ENCODE measurements around the gene EFNB2. TPM values are rescaled to one million over a fixed set of nuclear protein-coding genes. Genes with fewer than 3 reads are reported as not detected.
A peak's percentile ranks its signal among the peaks of the same experiment; 100 is the strongest.

The EFNB2 gene
- total and polyA plus RNA-seq, 2 of the 8 experiments (the other 6 are each of a cell fraction or from before 2014, with no cell fraction given): 8.2 to 12.0 TPM

DNA sequence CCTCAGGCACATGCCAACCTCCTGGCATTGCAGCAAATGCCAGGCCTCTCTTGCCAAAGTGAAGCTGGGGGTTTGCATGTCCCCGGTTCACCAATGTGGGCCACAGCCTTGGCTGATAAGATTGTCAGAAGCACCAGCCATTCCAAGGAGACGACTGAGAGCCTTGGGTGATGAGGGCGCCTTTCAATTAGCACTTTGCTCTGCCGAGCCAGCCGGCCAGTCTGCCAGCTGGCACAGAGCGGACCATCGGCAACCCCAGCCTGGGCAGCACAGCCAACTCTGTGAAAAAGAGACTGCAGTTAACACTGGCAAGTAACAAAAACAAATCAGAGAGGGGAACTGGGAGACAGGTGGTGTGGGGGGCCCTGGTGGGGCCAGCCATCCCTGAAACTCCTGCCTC lies 67.3 kb downstream of the EFNB2 start:
- Histone ChIP-seq H2AK5ac (ENCODE audit: low read depth, low read length) (no peak overlapping the region), H3K4me1 (replicated peaks in 1 of 4; ENCODE audit: control insufficient read depth in 3 of 4, insufficient read depth in 4 of 4, low read length in 3 of 4) (peaks cover 0 to 9% (median 1%) of the 10 kb centered on the region in 4 experiments; a peak in 3 of 7 replicates), H3K79me2 (ENCODE audit: control insufficient read depth in 1 of 2, insufficient read depth in 2 of 2, low read length in 2 of 2) (no peaks in the 10 kb centered on the region), H3K9ac (replicated peaks in 1 of 4; ENCODE audit: extremely low read depth in 1 of 4, low read depth in 3 of 4, low read length in 3 of 4) (no peak overlapping the region), H3K27ac (ENCODE audit: low read depth, low read length) (no peak overlapping the region), H3K79me1 (ENCODE audit: low read depth, low read length) (no peaks in the 10 kb centered on the region), H2BK120ac (replicated peaks; ENCODE audit: low read depth, low read length) (no peak overlapping the region), H3K23ac (ENCODE audit: insufficient read length) (no peak overlapping the region), H3K23me2 (ENCODE audit: low read depth, low read length) (no peaks in the 10 kb centered on the region), H2BK12ac (ENCODE audit: low read depth, low read length) (no peak overlapping the region), H4K91ac (replicated peaks; ENCODE audit: insufficient read length, low read length) (no peak overlapping the region), H4K5ac (ENCODE audit: insufficient read length, low read depth, low read length) (no peak overlapping the region), H3K4me3 (ENCODE audit: extremely low read depth in 1 of 4, insufficient read depth in 2 of 4, low read depth in 3 of 4, low read length in 4 of 4) (no peak overlapping the region), H3K27me3 (replicated peaks in 1 of 4; ENCODE audit: control insufficient read depth in 3 of 4, extremely low read depth in 1 of 4, insufficient read depth in 3 of 4, low read length in 3 of 4) (no peaks in the 10 kb centered on the region; a peak in 1 of 7 replicates), H3K18ac (ENCODE audit: extremely low read depth, low read length) (peak overlapping the region; percentile 19), H3K4me2 (ENCODE audit: insufficient read depth in 1 of 2, low read depth in 2 of 2, low read length in 2 of 2) (no peak overlapping the region), H3K36me3 (ENCODE audit: control insufficient read depth in 2 of 4, insufficient read depth in 4 of 4, low read length in 3 of 4) (no peaks in the 10 kb centered on the region), H3K14ac (ENCODE audit: insufficient read length) (no peak overlapping the region), H4K20me1 (replicated peaks in 1 of 2; ENCODE audit: control insufficient read depth in 1 of 2, insufficient read depth in 2 of 2, low read length in 2 of 2) (no peaks in the 10 kb centered on the region), H3K4ac (replicated peaks; ENCODE audit: insufficient read length, low read depth, low read length) (no peak overlapping the region), H3K9me3 (ENCODE audit: insufficient read depth in 2 of 2, low read depth in 1 of 2, low read length in 1 of 2) (no peaks in the 10 kb centered on the region), H3K56ac (replicated peaks; ENCODE audit: insufficient read length, low read depth, low read length) (no peak overlapping the region), H2AFZ (ENCODE audit: low read length) (no peak overlapping the region), H4K8ac (ENCODE audit: extremely low read depth, insufficient read depth, low read length) (no peak overlapping the region), H2BK5ac (ENCODE audit: low read depth, low read length) (no peak overlapping the region), H2BK20ac (ENCODE audit: low read length) (no peak overlapping the region), H2BK15ac (ENCODE audit: low read length) (no peak overlapping the region)
- CTCF ChIA-PET (ENCODE audit: partially characterized antibody): interaction anchor here (0.7 to 1.7 kb wide), 2 partner anchors 12 to 775 kb away, joined by 3 to 5 read pairs; no protein-coding TSS in a partner anchor
- DNase-seq (ENCODE audit: low read depth in 1 of 2, low spot score in 2 of 2) (no peak), FAIRE-seq (no peak)
- POLR2A ChIA-PET (ENCODE audit: partially characterized antibody): no interaction called here
- 97% methylated on average over 7 of the region's 7 CpGs; no CpG with 5 or more reads in 1 of the 2 experiments for WGBS, 2 experiments (ENCODE audit: extremely low coverage in 1 of 2, insufficient coverage in 1 of 2, insufficient read length in 1 of 2, insufficient replicate concordance in 2 of 2, low coverage in 1 of 2, low lambda C conversion rate in 2 of 2, missing lambda C conversion rate in 1 of 2)
- TF ChIP-seq, protein P1, sequence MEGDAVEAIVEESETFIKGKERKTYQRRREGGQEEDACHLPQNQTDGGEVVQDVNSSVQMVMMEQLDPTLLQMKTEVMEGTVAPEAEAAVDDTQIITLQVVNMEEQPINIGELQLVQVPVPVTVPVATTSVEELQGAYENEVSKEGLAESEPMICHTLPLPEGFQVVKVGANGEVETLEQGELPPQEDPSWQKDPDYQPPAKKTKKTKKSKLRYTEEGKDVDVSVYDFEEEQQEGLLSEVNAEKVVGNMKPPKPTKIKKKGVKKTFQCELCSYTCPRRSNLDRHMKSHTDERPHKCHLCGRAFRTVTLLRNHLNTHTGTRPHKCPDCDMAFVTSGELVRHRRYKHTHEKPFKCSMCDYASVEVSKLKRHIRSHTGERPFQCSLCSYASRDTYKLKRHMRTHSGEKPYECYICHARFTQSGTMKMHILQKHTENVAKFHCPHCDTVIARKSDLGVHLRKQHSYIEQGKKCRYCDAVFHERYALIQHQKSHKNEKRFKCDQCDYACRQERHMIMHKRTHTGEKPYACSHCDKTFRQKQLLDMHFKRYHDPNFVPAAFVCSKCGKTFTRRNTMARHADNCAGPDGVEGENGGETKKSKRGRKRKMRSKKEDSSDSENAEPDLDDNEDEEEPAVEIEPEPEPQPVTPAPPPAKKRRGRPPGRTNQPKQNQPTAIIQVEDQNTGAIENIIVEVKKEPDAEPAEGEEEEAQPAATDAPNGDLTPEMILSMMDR (IDR thresholded peaks at IDR 0.05; ENCODE audit: control extremely low read depth in 1 of 3, insufficient read depth in 1 of 3, low read depth in 1 of 3, low read length in 3 of 3): no peak
- TF ChIP-seq FOSL1 (IDR thresholded peaks at IDR 0.05; ENCODE audit: insufficient read depth, low read depth, low read length) (no peak), SIX5 (IDR thresholded peaks at IDR 0.05; ENCODE audit: low read depth, low read length) (no peak), SAP30 (IDR thresholded peaks at IDR 0.05; ENCODE audit: insufficient read depth, insufficient replicate concordance, low read length) (no peak), TEAD4 (IDR thresholded peaks at IDR 0.05; ENCODE audit: low read depth, low read length) (no peak), PHF8 (conservative IDR thresholded peaks at IDR 0.05; ENCODE audit: low read depth, low read length) (no peak), CEBPB (IDR thresholded peaks at IDR 0.05; ENCODE audit: low read depth, low read length) (no peak), RXRA (IDR thresholded peaks at IDR 0.05; ENCODE audit: insufficient read depth, low read depth, low read length) (no peak), RFX5 (IDR thresholded peaks at IDR 0.05; ENCODE audit: borderline replicate concordance, low read depth, low read length) (no peak), SUZ12 (IDR thresholded peaks at IDR 0.05; ENCODE audit: low read length) (no peak)
- TF ChIP-seq, protein P2, sequence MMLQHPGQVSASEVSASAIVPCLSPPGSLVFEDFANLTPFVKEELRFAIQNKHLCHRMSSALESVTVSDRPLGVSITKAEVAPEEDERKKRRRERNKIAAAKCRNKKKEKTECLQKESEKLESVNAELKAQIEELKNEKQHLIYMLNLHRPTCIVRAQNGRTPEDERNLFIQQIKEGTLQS (IDR thresholded peaks at IDR 0.05; ENCODE audit: insufficient read depth, low read depth, low read length): no peak

Measured in H1 (cell line).